NCI-H1694 (cell line): ENCODE measurements around the gene CLBA1.
"Not testable (repeated sequence)": the region's sequence is repeated elsewhere in the genome, so short reads cannot be mapped to it uniquely, and the experiment has no call there.

Experiments used
- DNase-seq: peaks from one replicate; lab custom pipeline; 2025; lab: John Stamatoyannopoulos, UW

CLBA1 gene

DNA sequence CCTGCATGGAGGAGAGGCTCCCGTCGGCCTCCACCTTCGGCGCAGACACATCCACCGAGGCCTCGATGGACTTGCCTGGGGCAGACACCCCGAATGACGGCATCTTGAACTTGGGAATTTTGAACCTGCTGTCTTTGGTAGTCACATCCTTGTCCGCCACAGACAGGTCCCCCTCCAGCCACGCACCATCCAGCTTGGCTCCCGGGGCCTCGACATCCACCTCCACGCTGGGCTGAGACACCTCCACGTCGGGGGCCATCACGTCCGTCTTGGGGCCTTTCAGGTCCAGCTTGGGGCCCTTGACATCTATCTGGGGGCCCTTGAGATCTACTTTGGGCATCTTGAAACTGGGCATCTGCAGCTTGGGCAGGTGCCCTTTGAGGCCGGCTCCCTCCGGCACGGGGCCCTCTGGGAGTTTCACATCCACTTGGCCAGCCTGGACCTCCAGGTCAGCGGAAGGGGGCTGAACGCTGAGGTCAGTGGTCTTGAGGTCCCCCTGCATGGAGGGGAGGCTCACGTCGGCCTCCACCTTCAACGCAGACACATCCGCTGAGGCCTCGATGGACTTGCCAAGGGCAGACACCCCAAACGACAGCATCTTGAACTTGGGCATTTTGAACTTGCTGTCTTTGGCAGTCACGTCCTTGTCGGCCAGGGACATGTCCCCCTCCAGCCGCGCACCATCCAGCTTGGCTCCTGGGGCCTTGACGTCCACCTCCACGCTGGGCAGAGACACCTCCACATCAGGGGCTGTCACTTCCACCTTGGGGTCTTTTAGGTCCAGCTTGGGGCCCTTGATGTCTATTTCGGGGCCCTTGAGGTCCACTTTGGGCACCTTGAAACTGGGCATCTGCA is 37.5 kb upstream of the CLBA1 start:
- not testable (repeated sequence) for DNase-seq

DNA sequence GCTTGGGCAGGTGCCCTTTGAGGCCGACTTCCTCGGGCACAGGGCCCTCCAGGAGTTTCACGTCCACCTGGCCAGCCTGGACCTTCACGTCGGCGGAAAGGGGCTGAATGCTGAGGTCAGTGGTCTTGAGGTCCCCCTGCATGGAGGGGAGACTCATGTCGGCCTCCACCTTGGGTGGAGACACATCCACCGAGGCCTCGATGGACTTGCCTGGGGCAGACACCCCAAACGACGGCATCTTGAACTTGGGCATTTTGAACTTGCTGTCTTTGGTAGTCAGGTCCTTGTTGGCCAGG is 36.9 kb upstream of the CLBA1 start:
- DNase-seq, result no peak

DNA sequence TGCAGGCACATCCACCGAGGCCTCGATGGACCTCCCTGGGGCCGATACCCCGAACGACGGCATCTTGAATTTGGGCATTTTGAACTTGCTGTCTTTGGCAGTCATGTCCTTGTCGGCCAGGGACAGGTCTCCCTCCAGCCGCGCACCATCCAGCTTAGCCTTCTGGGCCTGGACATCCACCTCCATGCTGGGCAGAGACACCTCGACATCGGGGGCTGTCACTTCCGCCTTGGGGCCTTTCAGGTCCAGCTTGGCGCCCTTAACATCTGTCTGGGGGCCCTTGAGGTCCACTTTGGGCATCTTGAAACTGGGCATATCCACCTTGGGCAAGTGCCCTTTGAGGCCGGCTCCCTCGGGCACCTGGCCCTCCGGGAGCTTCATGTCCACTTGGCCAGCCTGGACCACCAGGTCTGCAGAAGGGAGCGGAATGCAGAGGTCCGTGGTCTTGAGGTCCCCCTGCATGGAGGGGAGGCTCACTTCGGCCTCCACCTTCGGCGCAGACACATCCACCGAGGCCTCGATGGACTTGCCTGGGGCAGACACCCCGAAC is 36.1 kb upstream of the CLBA1 start:
- not testable (repeated sequence) for DNase-seq

DNA sequence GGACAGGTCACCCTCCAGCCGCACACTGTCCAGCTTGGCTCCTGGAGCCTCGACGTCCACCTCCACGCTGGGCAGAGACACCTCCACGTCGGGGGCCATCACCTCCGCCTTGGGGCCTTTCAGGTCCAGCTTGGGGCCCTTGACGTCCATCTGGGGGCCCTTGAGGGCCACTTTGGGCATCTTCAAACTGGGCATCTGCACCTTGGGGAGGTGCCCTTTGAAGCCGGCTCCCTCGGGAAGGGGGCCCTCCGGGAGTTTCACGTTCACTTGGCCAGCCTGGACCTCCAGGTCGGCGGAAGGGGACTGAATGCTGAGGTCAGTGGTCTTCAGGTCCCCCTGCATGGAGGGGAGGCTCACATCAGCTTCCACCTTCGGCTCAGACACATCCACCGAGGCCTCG is 35.6 kb upstream of the CLBA1 start:
- DNase-seq, result no peak

DNA sequence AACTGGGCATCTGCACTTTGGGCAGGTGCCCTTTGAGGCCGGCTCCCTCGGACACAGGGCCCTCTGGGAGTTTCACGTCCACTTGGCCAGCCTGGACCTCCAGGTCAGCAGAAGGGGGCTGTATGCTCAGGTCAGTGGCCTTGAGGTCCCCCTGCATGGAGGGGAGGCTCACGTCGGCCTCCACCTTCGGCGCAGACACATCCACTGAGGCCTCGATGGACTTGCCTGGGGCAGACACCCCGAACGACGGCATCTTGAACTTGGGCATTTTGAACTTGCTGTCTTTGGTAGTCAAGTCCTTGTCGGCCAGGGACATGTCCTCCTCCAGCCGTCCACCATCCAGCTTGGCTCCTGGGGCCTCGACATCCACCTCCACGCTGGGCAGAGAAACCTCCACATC is 34.9 kb upstream of the CLBA1 start:
- not testable (repeated sequence) for DNase-seq

DNA sequence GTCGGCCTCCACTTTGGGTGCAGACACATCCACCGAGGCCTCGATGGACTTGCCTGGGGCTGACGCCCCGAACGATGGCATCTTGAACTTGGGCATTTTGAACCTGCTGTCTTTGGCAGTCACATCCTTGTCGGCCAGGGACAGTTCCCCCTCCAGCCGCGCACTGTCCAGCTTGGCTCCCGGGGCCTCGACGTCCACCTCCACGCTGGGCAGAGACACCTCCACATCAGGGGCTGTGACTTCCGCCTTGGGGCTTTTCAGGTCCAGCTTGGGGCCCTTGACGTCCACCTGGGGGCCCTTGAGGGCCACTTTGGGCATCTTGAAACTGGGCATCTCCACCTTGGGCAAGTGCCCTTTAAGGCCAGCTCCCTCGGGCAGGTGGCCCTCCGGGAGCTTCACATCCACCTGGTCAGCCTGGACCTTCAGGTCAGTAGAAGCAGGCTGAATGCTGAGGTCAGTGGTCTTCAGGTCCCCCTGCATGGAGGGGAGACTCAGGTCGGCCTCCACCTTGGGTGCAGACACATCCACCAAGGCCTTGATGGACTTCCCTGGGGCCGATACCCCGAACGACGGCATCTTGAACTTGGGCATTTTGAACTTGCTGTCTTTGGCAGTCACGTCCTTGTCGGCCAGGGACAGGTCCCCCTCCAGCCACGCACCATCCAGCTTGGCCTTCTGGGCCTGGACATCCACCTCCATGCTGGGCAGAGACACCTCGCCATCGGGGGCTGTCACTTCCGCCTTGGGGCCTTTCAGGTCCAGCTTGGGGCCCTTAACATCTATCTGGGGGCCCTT is 33.5 kb upstream of the CLBA1 start:
- not testable (repeated sequence) for DNase-seq

DNA sequence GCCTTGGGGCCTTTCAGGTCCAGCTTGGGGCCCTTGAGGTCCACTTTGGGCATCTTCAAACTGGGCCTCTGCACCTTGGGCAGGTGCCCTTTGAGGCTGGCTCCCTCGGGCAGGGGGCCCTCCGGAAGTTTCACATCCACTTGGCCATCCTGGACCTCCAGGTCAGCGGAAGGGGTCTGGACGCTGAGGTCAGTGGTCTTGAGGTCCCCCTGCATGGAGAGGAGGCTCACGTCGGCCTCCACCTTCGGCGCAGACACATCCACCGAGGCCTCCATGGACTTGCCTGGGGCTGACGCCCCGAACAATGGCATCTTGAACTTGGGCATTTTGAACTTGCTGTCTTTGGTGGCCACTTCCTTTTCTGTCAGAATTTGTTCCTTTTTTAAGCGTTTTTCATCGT is 32.5 kb upstream of the CLBA1 start:
- no peak for DNase-seq

DNA sequence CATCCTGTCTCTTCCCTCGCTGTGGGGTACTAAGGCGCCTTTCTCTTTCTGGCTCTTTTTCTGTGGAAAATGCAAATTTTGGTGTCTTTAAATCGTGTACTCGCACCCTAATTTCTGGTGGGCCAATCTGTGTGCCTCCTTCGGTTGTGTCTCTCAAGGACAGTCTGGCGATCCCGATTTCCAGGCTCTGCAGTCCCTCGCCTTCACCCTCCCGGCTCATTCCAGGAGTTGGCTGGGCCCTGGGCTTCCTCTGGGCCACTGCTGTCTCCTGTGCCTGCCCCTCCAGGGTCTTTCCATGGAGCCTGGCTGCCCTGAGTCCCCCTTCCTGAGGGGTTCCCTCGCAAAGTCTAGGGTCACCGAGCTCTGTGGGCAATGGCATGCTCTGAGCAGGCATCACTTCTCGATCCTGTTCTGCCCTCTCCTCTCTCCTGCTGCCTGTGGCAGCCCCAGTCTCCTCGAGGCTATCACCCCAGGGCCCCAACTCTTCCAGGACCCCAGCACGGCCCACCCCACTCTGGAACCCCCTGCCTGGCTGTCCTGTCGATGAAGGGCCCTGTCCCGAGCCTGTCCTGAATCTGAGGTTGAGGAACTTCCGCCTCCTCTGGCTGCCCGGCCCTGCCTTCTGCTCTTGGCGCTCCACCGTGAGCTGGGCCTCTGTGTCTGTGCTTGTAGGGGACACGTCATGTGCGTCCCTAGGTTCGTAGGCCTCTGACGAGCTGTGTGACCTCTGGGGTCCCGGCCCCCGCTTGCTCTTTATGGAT is 31.5 kb upstream of the CLBA1 start:
- DNase-seq, result no peak

DNA sequence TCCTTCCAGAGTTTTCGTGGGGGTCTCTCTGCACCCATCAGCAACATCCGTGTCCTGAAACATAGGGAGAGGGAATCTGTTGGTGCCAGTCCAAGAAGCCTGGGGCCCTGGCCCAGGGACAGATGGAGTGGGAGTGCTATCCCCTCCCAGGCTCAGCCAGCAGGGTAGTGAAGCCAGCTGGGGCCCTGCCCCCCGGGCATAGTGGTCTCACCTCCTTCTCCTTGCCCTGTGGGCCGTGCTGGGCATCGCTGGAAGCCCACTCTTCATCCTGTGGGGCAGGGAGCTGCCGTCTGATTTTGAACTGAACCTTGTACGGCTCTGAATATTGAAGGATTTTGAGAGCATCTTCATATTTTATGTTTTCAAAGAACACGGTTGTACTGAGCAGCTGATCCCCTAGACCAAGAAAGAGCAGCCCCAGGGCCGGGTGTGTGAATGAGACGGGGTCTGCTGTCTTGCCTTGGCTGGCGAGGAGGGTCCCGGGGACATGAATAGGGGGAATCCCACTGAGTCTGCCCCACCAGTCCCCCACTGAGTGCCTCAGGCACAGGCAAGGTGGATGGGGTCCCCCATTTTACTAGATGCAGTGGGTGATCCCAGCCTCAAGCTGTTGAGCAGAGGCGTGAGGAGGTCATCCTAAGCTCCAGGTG is 30.7 kb upstream of the CLBA1 start:
- DNase-seq, result no peak

DNA sequence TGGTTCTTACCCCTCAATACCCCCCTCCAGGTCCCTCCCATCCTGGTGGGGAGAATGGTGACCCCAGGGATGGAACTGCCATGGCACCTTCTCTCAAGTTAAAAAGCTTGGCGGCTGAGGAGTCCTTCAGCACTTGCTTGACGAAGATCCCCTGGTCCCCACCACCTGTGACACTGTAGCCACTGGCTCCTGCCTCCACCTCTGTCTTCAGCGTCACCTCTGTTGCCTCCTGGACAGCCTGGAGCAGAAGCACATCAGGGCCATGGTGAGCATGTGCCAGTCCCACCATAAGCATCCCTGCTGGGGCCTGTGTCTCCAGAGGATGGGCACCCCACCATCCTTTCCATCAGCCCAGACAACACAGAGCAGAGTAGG is 30.2 kb upstream of the CLBA1 start:
- no peak for DNase-seq

DNA sequence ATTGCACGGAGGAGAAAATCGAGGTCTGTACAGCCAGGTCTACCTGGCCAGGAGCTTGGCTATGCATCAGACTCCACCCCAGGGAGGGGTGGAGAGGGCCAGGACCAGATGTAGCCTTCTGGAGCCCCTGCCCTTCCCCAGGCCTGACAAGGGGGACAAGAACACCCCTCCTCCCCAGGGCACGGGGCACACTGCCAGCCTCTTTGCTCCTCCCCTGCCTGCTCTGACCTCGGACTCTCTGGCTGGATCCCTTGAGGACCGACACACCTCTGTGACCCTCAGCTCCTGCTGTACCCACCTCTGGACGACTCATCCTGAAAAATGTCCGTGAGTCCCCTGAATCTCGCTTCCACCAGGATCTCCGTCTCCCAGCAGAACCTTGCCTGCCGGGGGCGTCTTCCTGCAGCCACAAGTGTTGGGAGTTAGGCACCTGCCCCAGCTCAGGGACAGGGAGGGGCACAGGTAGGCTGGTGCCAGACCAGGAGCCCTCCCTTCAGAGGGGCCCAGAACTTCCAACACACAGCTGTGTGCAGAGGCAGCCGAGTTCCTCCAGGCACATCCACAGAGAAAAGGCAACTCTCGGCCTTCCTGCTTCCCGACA is 29.2 kb upstream of the CLBA1 start:
- DNase-seq, result no peak

DNA sequence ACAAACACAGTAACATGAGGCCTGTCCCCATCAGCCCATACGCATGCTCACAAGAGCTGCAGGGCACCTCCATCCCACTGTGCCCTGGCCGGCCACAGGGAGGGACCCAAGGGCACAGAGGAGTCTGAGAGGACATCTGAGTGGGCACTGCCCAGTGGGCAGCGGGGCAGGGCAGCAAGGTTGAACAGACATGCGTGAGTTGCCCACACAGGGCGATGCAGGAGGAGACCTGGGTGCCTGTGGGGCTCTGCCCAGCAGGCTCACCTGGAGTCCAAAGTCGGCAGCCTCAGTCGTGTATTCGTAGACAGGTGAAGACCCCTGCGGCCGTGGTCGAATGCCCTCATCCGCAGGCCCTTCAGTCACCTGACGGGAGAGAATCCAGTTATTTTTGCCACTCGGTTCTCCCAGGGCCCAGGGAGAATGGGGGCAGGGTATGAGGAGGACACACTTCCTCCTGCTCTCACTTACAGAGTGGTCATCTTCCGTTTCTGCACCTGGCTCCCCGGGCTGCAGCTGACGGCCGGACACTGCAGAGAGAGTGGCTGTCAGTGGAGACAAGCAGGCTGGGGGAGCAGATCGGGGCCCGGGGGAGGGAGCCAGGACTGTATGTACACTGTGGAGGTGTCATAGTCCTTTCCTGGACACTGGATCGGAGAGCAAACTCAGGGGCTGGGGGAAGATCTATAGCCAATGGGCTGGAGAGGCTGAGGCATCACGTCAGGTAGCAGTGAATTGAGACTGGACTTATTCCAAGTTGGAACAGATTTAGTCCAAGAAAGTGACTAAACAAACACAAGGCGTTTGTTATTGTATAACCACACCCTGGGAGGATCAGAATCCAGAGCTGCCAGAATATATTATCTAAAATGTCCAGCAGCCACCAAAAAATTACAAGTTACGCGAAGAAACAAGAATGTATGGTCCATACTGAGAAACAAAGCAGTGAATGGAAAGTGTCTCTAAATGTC is 28.2 kb upstream of the CLBA1 start:
- no peak for DNase-seq

DNA sequence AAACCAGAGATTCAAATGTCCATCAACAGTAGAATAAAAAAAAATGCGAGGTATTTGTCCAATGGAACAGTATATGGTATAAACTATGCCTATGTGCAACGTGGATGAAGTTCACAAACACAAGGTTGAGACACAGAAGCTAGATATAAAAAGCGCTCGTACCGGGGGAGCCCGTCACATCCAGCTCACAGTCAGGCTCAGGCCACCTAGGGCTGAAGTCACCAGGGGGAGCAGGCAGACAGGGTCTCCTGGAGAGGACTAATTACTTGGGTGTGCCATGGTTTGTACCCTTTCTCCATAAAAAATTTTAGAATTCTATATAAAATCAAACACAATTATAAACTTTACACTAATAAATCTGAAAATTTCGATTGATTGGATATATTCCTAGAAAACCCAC is 21.0 kb upstream of the CLBA1 start:
- DNase-seq, result no peak

DNA sequence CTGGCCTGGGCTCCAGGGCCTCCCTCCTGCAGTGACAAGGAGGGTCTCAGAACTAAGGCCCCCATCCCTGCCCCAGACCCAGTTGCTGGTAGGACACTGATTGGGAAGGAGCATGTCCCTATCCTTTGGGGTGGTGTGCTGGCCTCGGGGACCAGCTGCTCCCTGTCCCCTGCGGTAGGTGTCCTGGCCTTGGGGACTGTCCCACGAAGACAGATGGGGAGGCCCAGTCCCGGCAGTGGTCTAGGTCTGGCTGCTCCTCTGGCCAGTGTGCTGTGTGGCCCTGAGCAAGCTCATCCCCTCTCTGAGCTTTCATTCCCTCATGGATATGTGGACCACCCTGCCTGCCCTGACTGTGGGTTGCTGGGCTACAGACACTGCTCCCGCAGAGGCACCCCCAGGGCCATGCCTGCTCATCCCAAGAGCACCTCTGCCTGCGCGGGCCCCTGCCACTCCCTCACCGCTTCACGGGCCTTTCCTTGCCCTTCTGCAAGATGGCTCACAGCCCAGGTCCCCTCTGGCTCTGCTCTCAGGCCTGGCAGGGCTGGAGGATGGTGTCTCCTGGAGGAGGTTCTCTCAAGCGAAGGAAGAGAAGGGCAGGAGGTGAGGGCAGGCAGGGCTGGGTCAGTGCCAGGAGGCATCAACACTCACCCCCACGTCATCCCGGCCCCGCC is 19.9 kb upstream of the CLBA1 start:
- DNase-seq, result no peak

DNA sequence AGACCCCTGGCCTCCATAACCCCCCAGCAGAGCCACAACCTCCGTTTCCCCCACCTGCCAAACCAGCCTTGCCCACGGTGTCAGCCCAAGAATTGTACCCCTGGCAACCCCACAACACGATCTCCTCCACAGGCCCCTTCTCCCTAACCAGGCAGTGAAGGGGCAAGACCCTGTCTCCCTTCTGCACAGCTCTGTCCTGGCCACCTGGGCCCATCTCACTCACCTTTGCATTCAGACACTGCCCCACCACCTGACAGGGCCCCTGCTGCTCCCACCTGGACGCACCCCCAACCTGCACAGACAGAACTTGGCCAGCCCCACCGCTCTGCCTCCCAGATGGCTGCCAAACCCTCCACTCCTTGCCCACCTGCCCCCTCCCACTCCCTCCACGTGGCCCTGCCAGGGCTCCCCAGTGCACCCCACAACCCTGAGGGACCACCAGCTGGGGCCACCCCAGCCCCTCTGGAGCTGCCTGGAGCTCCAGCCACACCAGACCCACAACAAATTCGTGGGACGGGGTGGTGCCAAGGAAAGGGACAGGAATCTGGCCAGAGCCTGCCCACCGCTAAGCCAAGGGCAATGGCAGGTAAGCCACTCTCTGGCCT is 19.2 kb upstream of the CLBA1 start:
- no peak for DNase-seq

DNA sequence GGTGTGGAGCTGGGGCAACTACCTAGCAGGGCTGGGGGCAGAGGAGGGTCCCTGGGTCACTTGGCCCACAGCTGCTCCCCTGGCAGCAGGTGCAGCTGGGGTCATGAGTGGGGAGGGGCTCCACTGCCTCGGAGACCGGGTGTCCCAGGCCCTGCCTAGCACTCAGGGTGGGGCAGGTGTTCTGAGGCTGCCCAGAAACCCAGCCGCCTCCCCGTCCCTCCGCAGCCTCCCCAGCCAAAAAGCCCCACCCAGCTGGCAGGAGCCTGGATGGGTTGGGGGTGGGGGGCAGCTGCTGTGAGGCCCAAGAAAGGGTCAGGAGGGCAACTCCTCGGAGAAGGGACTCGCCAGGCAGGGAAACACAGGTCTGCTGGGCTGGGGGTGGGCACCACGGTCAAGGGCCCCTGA is 18.6 kb upstream of the CLBA1 start:
- no peak for DNase-seq

DNA sequence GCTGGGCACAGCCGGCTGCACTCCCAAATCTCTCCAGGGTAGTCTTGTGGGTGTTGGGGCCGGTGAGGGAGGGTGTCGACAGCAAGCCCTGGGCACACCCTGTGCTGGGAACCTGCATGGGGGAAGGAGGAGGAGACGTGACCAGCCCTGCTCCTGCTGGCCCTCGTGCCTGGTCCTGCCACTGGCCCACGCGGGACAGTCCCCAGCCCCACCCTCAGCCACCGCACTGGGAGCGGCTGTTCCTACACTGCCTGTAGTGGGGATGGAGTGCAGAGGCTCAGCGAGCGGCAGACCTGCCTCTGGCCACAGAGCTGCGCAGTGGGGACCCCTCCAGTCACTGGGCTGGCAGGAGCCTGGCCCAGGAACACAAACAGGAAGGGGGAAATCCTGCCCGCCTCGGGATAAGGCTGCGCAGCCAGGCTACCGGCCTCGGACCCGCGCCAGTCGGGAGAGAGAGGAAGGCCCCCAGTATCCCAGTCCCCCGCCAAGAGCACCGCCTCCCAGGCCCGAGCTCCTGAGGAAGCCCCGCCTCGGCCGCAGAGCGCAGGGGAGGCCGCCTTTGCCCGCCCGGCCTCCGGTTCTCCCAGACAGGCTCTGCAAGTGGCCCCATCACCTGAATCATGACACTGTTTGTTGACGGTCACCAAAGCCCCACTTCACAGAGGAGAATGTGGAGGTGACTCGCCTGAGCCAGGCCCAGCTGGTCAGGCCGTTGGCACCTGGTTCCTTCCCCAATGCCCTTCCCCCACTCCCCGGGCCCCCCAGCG is 18.0 kb upstream of the CLBA1 start:
- DNase-seq, result no peak

DNA sequence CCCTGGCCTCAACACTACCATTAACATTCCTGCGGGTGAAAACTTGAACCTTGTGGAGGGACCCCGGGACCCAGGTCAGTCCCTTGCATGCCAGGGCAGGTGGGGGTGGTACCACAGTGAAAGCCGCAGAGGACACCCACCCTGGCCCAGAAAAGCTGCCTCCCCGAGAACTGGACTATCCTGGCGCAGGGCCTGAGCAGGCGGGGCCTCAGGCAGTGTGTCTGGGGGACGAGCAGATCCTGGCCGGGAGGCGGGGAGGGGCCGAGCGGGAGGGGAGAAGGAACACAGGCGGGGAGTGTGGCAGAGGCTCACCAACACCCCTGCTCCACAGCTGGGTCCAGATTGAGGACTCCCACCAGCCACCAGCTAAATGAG is 17.4 kb upstream of the CLBA1 start:
- peak; percentile 18 for DNase-seq
